DND-41 (cell line): Measurements from ENCODE around the gene CCDC77.

Experiments
- ATAC-seq: fragments of 200-7000 bp; cut with Tn5 transposase; 3 replicates; pipeline ENCODE4 v1.9.1; 2021; ENCODE audit warnings: low read depth; ENCODE audit not compliant: insufficient read depth
- DNase-seq: peaks from one replicate; pipeline ENCODE4 v3.0.0-alpha.2; 2020
- H2AFZ ChIP-seq: 2 replicates; pipeline ENCODE4 v1.6.0; 2012; ENCODE audit warnings: low read depth, low read length
- H3K27ac ChIP-seq: 2 replicates; pipeline ENCODE4 v1.5.1; 2012; ENCODE audit warnings: low read length, inconsistent platforms
- H3K27me3 ChIP-seq: fragments of 200-600 bp; sonication (generic); 2 replicates; pipeline ENCODE4 v1.6.0; 2012; ENCODE audit warnings: low read length, mild to moderate bottlenecking, inconsistent platforms; ENCODE audit not compliant: insufficient read depth, poor library complexity
- H3K36me3 ChIP-seq: 2 replicates; pipeline ENCODE4 v1.5.1; 2012; ENCODE audit warnings: low read length, inconsistent platforms; ENCODE audit not compliant: insufficient read depth
- H3K4me1 ChIP-seq: 2 replicates; pipeline ENCODE4 v1.5.1; 2012; ENCODE audit warnings: mild to moderate bottlenecking, low read length; ENCODE audit not compliant: insufficient read depth
- H3K4me2 ChIP-seq: 2 replicates; pipeline ENCODE4 v1.6.0; 2012; ENCODE audit warnings: mild to moderate bottlenecking, moderate library complexity, low read length, inconsistent platforms; ENCODE audit not compliant: insufficient read depth
- H3K4me3 ChIP-seq, 2 experiments: fragments of 200-600 bp in 1 of 2; shearing (Covaris generic) in 1 of 2; 2 replicates each; pipeline ENCODE4 v1.5.1; 2012 to 2016; ENCODE audit warnings: inconsistent platforms in 2 of 2, low read length in 2 of 2, mild to moderate bottlenecking in 2 of 2, low read depth in 1 of 2, moderate library complexity in 1 of 2
- H3K79me2 ChIP-seq: 2 replicates; pipeline ENCODE4 v1.6.0; 2012; ENCODE audit warnings: low read length, inconsistent platforms; ENCODE audit not compliant: insufficient read depth
- H3K9ac ChIP-seq: 2 replicates; pipeline ENCODE4 v1.6.0; 2012; ENCODE audit warnings: low read depth, mild to moderate bottlenecking, inconsistent platforms, low read length, moderate library complexity
- H3K9me3 ChIP-seq: 2 replicates; pipeline ENCODE4 v1.5.1; 2012; ENCODE audit warnings: low read length, moderate library complexity, mild to moderate bottlenecking, inconsistent platforms; ENCODE audit not compliant: insufficient read depth, severe bottlenecking
- H4K20me1 ChIP-seq: 2 replicates; pipeline ENCODE4 v1.6.0; 2012; ENCODE audit warnings: low read length; ENCODE audit not compliant: insufficient read depth
- EZH2 ChIP-seq: IDR thresholded peaks from 3 replicates; pipeline ENCODE4 v1.6.1; 2012; ENCODE audit warnings: borderline replicate concordance, low read depth, mild to moderate bottlenecking, moderate library complexity, low read length, inconsistent platforms; ENCODE audit not compliant: severe bottlenecking
- TF ChIP-seq, protein P1 (sequence below): IDR thresholded peaks from 2 replicates; pipeline ENCODE4 v1.5.1; 2012; ENCODE audit warnings: borderline replicate concordance, low read length, moderate library complexity, mild to moderate bottlenecking; ENCODE audit not compliant: poor library complexity, severe bottlenecking; ENCODE audit errors: extremely low read depth

Gene CCDC77

DNA sequence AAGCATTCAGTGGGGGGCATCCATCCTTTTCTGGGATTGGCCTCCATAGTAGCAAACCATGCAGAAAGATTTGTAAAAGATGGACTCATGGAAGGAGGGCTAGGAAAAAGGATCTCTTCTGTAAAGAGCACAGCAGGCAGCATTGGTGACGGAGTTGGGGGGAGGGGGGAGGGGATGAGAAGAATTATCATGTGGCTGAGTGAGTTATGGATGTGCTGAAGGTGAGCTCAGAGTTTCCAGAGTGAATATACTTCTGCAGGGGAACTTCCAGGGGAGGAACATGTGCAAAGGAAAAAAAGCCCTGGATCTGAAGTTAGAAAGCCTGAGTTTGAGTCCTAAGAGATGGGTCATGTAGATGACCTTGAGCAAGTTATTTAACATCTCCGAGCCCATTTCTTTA lies 54.4 kb downstream of the CCDC77 start:
- ATAC-seq, result no peak
- Histone ChIP-seq H3K4me1 (no peaks in the 10 kb centered on the region), H3K79me2 (no peaks in the 10 kb centered on the region), H3K9ac (no peak overlapping the region), H3K4me3 (no peak overlapping the region), H4K20me1 (no peaks in the 10 kb centered on the region), H3K9me3 (no peaks in the 10 kb centered on the region), H2AFZ (no peak overlapping the region), H3K36me3 (no peaks in the 10 kb centered on the region), H3K27me3 (peaks cover 10% of the 10 kb centered on the region), H3K4me2 (no peak overlapping the region), H3K27ac (no peak overlapping the region)
- no peak for DNase-seq
- TF ChIP-seq, protein P1, sequence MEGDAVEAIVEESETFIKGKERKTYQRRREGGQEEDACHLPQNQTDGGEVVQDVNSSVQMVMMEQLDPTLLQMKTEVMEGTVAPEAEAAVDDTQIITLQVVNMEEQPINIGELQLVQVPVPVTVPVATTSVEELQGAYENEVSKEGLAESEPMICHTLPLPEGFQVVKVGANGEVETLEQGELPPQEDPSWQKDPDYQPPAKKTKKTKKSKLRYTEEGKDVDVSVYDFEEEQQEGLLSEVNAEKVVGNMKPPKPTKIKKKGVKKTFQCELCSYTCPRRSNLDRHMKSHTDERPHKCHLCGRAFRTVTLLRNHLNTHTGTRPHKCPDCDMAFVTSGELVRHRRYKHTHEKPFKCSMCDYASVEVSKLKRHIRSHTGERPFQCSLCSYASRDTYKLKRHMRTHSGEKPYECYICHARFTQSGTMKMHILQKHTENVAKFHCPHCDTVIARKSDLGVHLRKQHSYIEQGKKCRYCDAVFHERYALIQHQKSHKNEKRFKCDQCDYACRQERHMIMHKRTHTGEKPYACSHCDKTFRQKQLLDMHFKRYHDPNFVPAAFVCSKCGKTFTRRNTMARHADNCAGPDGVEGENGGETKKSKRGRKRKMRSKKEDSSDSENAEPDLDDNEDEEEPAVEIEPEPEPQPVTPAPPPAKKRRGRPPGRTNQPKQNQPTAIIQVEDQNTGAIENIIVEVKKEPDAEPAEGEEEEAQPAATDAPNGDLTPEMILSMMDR, result no peak
- TF ChIP-seq EZH2, result no peak

DNA sequence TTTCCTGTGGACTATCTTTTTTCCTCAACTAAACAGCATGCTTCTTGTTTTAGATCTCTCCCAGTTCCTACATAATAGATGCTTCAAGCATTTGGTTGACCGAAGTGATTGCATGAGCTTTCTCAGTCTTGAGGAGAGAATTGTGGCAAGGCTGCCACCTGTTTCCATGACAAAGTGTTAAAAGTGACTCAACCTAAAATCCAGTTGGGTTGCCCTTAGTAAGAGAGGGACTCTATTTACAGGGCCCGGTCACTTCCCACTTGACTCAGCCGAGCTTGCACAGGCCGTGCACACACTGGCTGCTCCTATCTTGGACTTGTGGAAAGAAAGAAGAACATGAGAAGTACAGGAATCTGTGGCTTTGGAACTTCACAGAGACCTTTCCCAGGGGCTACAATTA lies 56.2 kb downstream of the CCDC77 start:
- H3K27ac ChIP-seq, result no peak overlapping the region
- no peak overlapping the region for H3K4me3 ChIP-seq
- H3K4me2 ChIP-seq, result no peak overlapping the region
- ATAC-seq (no peak), DNase-seq (no peak)
- TF ChIP-seq, protein P1, result no peak
- no peak for TF ChIP-seq EZH2
- H3K27me3 ChIP-seq, result peaks cover 20% of the 10 kb centered on the region
- H4K20me1 ChIP-seq, result no peaks in the 10 kb centered on the region
- H3K79me2 ChIP-seq, result no peaks in the 10 kb centered on the region
- H3K9ac ChIP-seq, result no peak overlapping the region
- H3K36me3 ChIP-seq, result no peaks in the 10 kb centered on the region
- no peaks in the 10 kb centered on the region for H3K9me3 ChIP-seq
- H2AFZ ChIP-seq, result no peak overlapping the region
- H3K4me1 ChIP-seq, result no peaks in the 10 kb centered on the region

GRCh38 chr12:459050-459429 lies 57.6 kb downstream of the CCDC77 start:
- Histone ChIP-seq H3K79me2 (no peaks in the 10 kb centered on the region), H3K4me3 (no peak overlapping the region), H3K9ac (no peak overlapping the region), H3K36me3 (no peaks in the 10 kb centered on the region), H3K27ac (no peak overlapping the region), H3K4me2 (no peak overlapping the region), H3K4me1 (no peaks in the 10 kb centered on the region), H3K27me3 (peaks cover 20% of the 10 kb centered on the region), H3K9me3 (no peaks in the 10 kb centered on the region), H2AFZ (no peak overlapping the region), H4K20me1 (no peaks in the 10 kb centered on the region)
- TF ChIP-seq, protein P1, result no peak
- no peak for TF ChIP-seq EZH2
- DNase-seq (no peak), ATAC-seq (no peak)
